GM21576 (cell line): ENCODE data around the gene RNF157.

Source experiments
- ATAC-seq: cut with Tn5 transposase; IDR thresholded peaks from one replicate; pipeline ENCODE4 v1.9.1; 2021; ENCODE audit warnings: mild to moderate bottlenecking, moderate library complexity; ENCODE audit not compliant: unreplicated experiment

Gene RNF157

DNA sequence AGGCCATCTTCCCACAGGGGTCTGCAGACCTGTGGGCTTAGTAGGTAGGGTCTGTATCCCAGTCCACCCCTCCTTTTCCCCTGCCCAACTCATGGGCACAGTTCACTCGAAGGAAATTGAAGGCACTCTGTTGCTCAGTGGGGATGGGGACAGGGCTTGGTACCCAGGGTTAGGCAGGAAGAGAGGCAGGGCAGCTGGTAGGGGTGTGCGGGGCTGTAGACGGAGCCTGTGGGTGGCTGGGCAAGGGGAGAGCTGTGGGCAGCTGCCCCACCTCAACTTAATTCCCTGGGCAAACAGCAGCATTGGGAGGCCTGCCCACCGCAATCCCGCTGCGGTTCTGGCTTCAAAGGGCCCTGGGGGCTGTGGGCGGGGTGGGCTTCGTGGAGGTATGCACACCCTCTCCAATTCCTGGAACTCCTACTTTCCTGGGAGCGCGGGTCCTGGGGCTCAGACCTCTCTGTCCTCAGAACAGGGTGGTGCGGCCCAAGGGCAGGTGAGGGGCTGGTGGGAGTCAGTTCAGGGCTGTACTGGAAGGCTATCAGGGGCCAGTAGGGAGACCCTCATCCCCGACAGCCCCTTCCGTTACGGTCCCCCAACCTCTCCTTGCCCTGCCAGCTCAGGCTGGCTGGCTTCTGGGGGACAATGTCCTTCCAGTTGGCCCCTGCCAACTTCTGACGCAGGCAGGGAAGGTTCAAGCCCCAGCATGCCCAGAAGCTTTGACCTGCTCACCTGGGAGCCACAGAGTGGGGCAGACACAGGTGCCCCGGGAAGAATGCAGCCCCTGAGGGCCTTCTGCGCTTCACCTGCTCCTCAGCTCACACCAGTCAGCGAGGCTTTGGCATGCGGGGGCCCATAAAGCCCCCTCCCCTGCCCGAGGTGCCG lies 108.4 kb downstream of the RNF157 start:
- ATAC-seq, result no peak

DNA sequence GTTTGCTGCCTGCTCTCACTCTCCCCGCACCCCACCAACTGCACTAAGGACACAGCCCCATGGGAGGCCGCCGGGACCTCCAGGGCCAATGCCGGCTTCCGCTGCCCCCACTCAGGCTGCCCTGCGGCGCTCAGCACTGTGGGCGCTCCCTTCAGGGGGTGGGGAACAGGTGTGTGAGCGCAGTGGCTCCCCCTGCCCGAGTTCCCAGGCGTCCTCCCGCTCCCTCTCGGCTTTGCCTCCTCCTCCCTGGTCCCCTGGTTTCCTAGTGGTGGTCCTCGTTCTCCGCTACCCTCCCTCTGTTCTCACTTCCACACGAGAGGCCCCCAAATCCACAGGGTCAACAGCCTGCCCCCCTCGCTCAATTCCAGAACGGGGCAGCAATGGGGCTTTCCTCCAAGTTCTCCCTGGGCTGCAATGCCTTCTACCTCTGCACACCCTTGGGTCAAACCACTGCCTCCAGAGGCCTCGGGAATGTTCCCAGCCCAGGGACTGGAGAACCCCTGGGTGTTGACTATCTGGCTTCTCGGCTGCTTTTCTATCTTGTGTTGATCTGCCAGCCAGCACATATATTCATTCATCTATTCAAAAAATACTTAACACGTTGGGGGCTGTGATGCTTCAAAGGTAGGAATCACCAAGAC lies 109.1 kb downstream of the RNF157 start:
- ATAC-seq, result no peak

DNA sequence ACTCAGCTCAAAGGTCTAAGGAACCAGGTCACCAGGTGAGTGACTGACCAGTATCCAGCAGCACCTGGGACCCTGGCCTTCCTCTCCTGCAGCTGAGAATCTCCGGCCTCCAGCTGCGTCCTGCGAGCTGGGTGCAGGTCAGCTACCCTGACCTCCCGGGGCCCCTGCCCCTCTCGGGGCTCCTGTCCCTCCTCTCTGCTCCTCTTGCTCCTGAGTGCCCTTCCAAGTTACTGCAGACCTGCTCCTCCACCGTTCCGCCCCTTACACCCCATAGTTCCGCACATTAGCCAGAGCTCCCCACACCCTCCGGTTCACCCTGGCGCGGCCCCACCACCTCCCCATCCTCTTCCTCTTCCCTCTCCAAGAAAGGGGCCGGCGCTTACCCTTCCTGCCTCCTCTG lies 109.8 kb downstream of the RNF157 start:
- no peak for ATAC-seq

DNA sequence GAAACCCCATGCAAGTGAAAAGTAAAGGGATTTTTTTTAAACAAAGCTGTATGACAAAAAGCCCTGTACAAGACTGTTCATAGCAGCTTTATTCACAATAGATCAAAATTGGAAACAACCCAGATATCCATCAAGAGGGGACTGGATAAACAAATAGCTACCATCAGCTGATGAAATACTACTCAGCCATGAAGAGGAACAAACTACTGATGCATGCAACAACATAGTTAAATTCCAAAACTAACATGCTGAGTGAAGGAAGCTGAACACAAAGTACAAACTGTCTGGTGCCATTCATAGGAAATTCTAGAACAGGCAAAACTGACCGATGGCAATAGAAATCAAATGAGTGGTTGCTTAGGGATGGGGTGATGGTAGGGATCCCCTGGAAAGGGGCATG lies 114.4 kb downstream of the RNF157 start:
- no peak for ATAC-seq

DNA sequence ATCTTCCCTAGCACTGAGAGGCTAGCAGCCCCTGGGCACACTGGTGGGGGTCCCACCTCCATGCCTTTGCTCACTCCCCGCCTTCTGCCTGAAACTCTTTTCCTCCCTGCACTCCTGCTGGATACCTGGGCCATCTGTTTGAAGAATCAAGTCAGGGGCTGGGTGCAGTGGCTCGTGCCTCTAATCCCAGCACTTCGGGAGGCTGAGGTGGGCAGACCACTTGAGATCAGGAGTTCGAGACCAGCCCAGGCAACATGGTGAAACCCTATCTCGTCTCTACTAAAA lies 115.0 kb downstream of the RNF157 start:
- no peak for ATAC-seq

DNA sequence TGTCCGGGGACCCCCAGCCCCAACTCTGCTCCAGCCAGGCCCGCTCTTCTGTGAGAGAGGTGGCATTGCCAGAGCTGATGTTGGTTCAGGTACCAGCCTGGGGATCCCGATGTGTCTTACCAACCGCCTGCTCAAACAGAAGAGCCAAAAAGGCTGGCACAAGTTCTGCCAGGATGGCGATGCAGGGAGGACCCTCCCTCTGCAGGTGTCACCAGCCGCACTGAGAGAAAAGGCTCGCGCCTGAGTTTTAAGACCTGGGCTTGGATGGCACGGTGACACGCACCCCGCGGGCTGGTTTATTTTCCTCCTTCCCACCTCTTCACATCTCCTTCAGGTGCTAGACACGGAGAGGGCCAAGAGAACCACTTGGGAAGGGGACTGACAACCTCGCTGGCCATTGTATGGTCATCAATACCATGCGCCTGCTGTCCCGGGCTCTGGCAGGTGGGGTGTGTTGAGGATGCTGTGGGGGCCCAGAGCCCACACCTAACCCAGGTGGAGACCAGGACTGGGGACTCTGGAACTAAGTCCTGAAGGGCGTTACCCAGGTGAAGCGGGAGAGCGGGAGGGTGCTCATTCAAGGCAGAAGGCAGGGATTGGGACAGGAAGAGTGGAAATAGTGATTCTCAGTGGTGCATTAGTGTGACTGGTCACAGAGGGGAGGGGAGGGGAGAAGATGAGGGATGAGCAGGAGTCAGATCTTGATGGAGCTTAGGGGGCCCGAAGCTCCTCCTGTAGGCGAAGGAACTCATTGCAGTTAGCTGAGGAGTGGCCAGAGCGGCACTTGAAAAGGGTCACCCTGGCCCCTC lies 115.5 kb downstream of the RNF157 start:
- no peak for ATAC-seq

DNA sequence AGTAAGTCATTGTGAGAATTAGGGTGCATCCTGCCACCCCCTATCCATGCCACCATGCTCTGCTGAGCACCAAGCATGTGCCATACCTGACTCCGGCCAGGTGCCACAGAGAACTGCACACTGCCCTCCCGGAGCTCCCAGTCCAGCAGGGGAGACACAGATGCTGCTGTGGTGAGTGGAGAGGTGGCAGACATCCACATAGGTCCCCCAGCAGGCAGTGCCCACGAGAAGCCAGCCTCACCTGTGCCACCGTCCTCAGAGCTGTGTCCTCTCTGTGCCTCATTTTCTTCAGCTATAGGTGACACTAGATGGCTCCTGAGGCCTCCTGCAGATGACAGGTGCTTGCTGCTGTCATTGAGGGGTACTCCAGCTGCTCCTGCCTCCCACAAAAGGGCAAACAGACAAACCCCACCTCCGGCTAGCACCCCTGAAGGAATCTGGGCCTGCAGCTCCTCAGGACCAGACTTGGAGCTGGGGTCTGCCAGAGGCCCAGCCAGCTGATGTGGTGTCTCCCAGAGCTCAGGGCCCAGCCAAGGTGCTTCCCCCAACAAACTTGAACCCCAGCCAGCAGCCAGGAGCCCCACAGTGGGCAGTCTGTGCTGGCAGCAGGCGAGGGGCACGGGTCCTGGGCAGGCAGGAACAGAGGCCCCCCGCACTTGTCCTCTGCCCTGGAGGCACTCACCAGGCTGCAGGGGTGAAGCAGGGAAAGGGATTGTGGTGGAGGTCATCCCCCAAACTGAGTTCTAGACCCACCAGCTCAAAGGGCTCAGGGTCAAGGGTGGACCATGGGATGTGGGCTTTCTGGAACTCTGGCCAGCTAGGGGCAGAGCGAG lies 116.3 kb downstream of the RNF157 start:
- ATAC-seq, result no peak

DNA sequence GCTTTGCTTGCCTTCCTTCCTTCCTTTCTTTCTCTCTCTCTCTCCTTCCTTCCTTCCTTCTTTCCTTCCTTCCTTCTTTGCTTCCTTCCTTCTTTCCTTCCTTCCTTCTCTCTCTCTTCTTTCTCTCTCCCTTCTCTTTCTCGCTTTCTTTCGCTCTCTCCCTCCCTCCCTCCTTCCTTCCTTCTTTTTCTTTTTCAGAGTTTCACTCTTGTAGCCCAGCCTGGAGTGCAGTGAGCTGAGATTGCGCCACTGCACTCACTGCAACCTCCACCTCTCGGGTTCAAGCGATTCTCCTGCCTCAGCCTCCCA lies 117.1 kb downstream of the RNF157 start:
- ATAC-seq, result no peak

DNA sequence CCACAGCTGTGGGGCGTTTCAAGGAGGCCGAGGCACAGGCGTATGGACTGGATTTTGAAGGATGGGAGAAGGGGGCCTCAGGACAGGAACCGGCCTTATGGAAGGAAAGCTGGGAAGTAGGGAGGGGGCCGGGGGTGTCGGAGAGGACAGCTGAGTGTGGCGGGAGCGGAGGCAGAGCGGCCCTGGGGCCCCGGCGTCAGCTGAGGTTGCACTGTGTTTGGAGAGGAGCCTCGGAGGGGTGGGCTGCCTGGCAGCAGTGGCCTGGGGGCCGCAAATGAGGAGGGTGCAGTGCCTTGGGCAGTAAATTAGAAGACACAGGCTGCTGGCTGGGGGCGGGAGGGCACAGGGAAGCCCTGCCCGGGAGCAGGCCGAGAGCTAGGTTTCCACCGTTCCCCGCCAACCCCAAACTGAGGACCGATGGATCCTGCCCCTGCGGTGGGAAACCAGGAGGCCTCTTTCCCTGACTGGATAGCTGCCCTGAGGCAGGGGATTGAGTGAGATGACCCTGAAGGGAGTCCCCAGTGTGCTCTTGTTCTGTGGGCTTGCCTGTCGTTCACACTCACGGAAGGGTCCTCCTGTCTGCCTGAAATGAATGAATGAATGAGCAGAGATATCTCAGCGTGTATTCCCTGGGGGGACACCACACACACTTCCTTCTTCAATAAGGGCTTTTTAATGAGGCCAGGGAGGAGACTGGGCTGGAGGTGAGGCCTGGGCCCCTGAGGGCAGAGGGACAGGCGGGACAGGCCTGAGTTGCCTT lies 117.7 kb downstream of the RNF157 start:
- ATAC-seq, result no peak

DNA sequence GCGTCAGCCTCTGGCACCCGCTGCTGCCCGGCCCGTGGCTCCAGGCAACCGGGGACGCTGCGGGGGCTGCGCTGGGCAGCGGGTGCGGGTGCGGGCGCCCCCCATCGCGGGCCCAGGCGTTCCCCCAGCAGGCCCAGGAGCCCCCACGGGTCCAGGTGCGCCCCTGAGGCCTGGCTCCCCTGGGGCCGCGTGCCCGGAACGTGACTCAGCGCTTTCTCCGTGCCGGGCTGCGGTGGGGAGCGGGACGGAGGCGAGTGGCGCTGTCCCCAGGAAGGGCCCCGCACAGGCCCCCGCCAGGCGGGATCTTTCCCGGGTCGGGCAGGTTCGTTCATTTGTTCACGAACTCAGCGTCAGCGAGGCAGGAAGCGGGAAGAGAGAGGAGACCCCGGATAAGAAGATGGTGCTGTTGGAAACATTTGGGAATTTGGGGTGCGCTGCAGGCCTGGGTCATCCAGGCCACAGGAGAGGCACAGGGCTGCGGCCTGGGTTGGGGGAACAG lies 118.3 kb downstream of the RNF157 start:
- no peak for ATAC-seq

DNA sequence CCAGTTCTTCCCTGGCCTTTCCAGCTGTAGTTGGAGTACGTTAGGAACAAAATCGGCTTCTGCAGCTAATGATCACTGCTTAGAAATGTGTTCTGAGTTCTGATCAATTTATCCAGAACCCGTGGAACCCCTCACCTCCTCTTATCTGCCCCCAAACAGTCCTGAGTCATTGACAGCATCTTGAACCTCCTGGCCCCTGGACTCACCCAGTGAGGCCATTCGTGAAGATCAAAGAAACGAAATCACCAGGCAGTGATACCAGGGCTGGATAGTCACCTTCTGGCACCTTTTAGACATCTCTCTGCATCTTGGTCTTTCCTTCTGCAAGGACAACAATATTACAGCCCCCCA lies 119.7 kb downstream of the RNF157 start:
- no peak for ATAC-seq

DNA sequence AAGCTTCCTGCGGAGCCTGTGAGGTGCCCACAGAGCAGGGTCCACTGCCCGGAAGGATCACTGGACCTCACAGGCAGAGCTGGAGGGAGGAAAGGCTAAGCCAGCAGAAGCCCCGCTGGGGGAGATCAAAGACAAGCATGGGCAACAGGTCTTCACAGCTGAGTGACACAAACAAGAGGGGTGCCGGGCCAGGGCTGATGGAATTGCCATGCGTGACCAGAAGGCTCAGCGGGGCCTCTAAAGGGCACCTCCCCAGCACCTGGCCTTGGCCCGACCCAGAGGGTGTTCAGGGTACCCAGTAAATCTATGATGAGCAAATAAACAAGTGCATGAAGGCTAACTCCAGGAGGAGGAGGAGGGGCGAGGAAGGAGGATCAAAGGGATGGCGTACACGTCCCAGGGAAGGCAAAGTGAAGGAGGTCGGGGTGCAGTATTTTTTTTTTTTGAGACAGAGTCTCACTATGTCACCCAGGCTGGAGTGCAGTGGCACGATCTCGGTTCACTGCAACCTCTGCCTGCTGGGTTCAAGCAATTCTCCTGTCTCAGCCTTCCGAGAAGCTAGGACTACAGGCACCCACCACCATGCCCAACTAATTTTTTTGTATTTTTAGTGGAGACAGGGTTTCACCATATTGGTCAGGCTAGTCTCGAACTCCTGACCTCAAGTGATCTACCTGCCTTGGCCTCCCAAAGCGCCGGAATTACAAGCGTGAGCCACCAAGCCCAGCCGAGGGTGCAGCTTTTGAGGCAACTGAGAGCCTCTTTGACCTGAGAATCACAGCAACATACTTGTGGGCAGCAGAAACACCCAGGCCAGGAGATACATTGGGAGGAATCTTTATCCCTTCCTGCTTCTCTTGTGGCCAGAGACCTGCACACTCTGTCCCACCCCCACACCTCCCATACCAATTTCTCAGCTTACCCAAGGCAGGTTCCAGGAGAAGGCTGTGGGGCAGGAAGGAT lies 120.6 kb downstream of the RNF157 start:
- no peak for ATAC-seq

DNA sequence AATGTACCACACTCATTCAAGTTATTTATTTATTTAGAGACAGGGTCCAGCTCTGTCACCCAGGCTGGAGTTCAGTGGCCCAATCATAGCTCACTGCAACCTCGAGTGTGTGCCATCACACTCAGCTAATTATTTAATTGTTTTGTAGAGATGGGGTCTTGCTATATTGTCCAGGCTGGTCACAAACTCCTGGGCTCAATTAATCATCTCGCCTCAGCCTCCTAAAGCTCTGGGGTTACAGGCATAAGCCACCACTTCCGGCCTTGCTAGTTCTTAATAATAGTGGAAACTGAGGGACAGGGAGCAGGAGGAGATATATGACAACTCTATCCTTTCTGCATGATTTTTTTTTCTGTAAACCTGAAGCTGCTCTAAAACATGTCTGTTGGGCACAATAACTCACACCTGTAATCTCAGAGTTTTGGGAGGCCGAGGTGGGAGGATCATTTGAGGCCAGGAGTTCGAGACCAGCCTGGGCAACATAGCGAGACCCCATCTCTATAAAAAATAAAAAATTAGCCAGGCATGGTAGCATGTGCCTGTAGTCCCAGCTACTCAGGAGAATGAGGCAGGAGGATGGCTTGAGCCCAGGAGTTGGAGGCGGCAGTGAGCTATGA lies 125.0 kb downstream of the RNF157 start:
- ATAC-seq, result no peak

DNA sequence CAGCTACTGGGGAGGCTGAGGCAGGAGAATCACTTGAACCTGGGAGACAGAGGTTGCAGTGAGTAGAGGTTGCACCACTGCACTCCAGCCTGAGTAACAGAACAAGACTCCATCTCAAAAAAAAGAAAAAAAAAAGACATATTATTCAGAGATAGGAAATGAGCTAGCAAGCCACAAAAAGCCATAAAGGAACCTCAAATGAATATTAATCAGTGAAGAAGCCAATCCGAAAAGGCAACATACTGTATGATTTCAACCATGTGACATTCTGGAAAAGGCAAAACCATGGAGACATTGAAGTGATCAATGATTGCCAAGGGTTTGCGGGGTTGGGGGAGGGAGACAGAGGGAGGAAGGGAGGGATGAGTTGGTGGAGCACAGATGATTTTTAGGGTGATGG lies 128.3 kb downstream of the RNF157 start:
- ATAC-seq, result no peak

DNA sequence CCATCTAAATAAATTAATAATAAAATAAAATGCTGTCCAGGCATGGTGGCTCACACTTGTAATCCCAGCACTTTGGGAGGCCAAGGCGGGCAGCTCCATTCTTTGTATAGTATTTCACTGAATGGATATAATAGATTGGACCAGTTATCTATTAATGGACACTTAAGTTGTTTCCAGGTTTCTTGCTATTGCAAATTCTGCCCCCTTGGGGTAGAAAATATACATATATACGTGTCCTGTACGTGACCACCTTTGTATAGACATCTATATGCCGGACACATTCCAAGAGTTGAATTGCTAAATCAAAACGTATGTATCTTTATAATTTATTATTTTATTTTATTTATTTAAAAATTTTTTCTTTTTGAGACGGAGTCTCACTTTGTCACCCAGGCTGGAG lies 132.8 kb downstream of the RNF157 start:
- ATAC-seq, result no peak

DNA sequence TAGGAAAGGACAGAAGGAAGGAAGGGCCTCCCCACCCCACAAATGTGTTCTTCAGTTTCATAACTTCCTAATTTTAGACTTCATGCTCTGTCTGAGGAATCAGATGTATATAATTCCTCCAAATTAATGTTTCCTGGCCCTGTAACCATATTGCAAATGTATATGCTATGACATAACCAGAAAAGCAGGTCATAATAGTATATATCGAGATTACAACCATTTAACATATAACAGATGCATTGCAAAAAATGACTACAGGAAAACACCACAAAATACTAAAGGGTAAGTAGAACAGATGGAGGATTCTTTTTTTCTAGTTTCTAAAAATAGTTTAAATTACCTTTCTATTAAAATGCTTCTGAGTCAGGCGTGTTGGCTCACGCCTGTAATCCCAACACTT lies 133.6 kb downstream of the RNF157 start:
- no peak for ATAC-seq

DNA sequence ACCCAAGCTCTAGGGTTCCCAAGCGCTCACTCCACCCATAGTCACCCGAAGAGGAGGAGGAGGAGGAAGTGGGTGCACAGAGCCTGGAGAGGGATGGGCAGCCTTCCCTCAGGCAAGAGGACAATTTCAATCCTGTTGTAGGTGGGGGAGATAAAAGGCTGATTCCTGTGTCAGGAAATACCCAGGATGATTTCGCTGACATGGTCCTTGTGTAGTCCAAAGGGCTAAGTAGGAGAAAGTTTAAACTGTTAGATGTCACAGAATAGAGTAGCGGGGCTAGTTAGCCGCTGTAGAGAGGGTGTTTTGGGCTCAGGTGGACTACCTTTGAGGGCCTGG lies 135.4 kb downstream of the RNF157 start:
- no peak for ATAC-seq

DNA sequence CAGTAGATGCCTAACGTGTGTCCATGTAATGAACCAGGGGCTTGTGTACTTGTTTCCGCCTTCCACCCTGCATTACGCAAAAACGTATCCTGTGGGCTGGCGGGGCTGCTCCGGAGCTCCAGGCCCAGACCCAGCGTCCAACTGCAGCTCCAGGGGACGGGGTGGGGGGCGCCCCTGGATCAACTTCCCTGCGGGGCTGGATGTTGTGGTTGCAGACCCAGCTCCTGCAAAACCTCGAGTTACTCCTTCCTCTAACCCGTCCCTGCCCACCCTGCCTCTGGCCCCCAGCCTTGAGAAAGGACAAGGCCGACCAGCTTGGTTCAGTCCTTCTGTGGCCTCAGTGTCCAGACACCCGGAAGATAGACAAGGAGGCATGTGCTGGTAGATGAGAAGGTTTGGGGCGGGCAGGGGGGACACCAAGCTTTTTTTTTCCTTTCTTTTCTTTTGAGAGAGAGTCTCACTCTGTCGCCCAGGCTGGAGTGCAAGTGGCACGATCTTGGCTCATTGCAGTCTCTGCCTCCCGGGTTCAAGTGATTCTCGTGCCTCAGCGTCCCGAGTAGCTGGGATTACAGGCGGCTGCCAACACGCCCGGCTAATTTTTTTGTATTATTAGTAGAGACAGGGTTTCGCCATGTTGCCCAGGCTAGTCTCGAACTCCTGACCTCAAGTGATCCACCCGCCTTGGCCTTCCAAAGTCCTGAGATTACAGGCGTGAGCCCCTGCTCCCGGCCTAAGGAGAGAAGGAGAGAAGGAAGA lies 136.0 kb downstream of the RNF157 start:
- no peak for ATAC-seq
